ENCODE results near the gene MYO15B.

Gene MYO15B

DNA sequence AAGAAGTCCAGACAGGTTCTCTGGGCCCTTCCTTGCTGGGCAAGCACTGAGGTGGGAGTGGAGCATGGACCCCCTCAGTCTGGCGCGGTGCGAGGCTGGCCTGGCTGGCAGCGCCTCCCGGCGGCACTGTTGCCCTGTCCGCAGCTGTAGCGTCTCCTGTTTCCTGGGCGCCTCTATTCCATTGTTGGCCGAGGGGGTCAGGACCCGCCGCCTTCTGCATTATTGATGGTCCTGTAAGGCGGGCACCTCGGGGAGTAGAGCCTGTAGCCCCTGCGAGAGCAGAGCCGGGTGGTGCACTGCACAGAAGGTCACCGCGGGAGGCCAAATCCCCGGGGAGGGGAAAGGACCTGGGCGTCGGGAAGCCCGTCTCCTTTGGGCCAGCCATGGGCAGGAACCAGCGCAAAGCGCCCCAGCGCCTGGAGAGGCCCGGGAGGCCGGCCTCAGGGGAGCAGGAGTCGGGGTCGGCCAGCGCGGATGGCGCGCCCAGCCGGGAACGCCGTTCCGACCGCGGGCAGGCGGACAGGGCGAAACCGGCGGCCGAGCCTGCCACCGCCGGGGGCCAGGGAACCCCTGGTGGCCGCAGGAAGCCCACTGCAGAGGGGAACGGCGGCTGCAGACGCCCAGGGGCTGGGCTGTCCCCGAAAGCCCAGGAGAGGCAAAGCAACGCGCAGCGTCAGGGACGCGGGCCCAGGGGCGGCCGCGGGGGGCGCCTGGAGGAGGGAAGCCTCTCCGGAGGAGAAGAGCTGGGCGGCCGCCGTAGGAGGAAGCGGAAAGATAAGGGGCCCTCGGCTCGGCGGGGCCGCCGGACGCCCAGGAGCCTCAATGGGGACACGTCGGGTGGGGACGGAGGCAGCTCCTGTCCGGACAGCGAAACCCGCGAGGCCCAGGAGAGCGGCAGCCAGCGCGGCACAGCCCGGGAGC lies at the start of gene MYO15B:
Gene MYO15B (plus strand): TSS at position 126 of the 921 bp plus-strand sequence. CDS start 258 bp downstream, at position 384.
- DNase-seq, result no peak

DNA sequence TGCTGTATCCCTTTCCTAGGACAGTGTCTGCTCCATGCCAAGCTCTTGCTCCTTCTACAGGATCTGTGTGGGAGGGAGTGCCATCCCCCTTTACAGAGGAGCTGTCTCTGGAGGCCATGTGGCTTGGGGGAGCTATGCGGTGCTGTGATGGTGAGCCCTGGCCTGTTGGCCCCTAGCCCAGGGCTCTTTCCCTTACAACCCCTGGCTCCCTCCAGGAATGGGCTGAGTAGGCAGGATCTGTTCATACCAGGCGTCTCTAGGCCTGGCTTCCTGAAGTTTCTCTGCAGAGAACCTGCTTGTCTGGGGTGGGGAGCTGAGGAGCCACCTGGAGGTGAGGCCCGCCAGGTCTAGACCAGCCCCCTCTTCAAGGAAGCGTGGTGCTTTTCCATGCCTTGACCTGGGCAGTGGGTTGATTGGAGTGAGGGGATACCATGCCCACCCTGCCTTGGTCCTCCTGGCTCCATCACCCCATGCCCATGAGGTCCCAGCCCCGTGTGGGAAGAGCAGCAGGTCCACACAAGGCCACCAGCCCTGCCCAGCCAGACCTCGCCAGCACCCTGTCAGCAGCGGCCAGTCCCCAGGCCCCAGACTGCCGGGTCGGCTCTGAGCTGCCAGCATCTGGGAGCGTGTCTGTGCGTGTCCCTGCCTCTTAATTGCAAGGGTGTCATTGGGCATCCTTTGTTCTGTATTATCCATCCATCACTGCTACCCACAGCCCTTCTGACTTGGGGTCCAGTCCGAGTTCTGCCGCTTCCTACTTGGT lies 47.5 kb upstream of the MYO15B start:
- DNase-seq, result no peak

- DNase-seq, result no peak
Observed at GRCh38 chr17:75540923-75541503, 46.6 kb upstream of the MYO15B start.

DNA sequence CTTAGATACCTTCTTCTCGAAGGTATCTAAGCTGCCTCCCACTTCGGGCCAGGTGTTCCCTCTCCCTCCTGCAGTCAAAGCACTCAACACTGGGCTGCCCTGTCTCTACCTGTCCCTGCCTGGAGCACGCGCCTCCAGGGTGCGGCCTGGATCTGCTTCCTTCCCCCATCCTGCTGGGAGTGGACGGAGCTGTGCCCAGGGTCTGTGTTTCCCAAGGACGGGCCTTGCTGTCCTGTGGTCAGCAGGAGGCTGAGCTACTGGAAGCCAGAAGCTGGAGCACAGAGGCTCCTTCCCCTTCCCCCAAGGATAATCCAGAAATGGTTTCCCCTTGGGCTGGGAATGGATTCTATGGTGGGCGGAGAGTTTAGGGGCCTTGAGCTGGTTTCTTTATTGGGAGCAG lies 45.4 kb upstream of the MYO15B start:
- DNase-seq, result no peak

- DNase-seq, result no peak
Observed at GRCh38 chr17:75542728-75543336, 44.8 kb upstream of the MYO15B start.

DNA sequence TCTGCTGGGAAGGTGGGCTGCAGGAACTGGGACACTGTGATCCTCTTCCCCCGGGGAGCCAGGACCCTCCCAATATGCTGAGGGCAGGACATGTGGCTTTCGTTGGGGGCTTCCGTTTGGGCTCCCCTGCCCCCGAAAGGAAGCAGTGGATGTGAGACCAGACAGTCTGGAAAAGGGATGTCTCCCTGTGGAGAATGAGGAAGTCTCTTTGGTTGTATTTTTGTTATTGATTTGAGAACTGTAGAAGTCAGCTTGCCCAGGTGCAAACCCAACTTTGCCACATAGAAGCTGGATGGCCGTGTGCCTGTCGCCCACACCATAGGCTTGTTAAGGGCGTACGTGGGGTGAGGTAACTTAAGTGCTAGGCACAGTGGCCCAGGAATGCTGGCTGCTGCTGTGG lies 43.4 kb upstream of the MYO15B start:
- DNase-seq, result no peak

- no peak for DNase-seq
Observed at GRCh38 chr17:75546181-75546580, 41.4 kb upstream of the MYO15B start.

DNA sequence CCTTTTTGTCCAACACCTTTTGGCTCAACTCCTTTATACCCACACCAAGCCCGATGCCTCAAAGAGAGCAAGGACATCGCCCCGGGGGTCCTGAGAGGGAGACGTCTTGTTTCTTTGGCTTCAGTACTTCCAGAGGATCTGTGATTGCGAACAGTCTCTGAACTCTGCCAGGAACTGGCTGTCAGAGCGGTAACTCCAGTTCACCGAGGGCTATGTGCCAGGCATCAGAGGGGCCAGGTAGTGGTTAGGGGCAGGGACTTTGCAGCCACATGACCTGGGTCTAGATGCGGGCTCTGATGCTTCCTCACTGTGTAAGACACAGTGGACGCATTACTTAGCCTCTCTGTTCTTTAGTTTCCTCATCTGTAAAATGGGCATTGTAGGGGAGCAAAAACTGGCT lies 40.5 kb upstream of the MYO15B start:
- no peak for DNase-seq

GRCh38 chr17:75548813-75549212 lies 38.8 kb upstream of the MYO15B start:
- no peak for DNase-seq

- no peak for DNase-seq
Observed at GRCh38 chr17:75549246-75550138, 38.1 kb upstream of the MYO15B start.

DNA sequence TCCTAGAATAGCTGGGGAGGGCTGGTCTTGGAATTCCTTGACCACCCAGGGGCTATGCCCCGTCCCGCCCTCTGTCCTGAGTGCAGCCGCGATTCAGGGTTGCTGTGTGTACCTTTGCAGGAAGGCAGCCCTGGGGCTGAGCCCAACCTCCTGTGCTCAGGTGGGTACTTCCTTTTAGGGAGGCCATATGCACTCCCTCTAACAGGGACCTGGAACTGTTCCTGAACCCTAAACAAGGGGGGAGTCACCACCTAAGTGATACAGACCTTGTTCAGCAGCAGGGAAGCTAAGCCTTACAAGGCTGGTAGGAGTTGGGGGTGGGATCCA lies 37.5 kb upstream of the MYO15B start:
- DNase-seq, result no peak

DNA sequence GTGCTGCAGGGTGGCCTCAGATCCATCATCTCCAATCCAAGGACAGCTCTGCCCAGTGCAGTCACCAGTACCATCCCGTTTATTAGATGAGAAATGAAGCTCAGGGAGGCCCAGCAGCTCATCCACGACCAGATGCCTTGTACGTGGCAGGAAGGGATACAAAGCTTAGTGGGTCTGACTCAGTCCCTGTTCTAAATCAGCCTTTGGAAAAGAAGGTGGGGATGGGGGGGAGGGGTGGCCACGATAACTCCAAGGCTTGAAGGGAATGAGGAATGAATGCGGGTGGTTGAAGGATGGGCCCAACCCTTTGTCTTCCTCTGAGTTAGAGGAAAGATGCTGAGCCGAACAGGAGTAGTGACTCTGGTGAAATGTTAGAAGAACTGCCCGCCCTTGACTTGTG lies 36.3 kb upstream of the MYO15B start:
- DNase-seq, result no peak

DNA sequence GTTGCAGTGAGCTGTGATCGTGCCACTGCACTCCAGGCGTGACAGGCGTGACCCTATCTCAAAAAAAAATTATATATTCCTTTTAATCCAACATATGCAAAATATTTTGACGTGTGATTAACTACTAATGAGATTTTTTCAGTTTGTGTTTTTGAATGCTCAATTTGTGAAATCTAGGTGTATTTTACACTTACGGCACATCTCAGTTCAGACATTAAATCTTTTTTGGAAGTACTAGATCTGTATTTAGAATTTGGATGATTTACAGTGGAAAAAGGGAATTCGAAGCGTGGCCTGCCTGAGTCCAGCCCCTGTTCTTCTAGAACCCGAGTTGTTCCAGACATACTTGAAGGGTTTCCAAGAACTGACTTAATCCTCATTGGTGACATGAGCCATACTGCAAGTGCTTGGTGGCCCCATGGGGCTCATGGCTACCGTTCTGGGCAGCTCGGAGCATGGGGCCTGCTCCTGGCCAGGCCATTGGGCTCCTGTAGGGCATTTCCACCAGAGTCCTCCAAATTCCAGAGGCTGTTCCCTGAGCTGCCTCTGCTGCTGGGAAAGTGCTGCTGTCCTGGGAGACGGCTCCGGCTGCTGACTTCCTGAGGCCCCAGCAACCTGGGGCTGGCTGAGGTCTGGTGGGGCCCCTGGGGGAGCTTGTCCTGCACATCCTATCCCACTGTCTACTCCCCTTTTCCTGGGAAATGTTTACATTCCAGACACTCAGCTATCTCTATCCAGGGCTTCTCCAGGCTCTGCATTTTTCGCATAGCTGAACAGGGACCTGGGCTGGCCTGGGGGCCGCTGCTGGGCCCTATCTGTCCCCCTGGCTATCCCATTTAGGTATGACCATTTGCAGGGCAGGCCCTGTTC lies 34.9 kb upstream of the MYO15B start:
- no peak for DNase-seq

DNA sequence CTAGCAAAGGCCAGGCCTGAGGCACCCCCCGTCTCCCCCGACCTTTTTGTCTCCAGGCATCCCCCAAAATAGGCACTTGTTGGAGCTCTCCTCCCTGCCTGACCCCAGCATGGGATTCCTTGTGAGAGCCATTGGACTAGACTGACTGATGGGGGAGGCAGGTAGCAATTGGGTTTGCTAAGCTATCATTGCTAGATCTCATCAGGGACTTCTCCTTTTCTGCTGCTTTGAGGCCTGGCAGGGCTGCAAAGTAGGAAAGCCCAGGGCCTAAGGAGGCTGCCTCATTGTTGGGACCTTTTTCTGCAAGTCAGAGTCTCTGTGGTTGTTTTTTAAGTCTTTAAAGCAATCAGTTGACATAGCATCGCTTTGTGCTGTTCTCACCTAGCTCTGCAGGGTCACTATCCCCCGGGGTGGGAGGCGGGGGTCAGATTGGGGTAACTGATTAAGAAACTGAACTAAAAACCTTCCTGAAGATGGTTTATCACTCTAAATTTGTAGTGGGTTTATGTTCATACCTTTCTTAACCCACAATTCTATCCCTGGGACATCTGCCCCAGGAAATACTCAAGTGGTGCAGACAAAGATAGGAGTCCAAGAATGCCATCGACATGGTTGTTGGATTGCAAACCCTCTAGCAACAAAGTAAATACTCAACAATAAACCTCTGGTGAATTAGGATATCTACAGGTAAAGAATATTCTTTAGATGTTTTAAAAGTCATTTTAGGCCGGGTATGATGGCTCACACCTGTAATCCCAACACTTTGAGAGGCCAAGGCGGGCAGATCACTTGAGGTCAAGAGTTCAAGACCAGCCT lies 34.1 kb upstream of the MYO15B start:
- no peak for DNase-seq

DNA sequence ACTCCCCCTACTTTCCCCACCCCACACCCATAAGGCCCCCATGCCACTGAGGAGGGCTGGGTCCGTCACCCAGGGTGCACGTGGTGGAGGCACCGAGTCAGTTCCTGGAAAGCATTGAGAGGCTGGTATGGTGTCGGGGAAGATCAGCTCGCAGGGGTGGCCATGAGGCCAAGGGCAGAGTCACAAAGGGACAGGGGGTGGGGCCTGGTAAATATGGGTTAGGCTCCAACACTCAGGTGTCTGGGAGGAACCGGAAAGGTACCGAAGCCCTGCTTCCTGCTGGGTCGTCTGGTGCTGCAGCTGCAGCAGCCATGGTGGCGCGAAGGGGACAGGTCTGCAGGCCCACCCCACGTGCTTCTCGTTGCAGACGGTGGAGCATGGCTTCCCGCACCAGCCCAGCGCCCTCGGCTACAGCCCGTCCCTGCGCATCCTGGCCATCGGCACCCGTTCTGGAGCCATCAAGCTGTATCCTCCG lies 31.9 kb upstream of the MYO15B start:
- DNase-seq, result no peak

- DNase-seq, result peak; percentile 79
Observed at GRCh38 chr17:75557075-75557851, 30.3 kb upstream of the MYO15B start.

DNA sequence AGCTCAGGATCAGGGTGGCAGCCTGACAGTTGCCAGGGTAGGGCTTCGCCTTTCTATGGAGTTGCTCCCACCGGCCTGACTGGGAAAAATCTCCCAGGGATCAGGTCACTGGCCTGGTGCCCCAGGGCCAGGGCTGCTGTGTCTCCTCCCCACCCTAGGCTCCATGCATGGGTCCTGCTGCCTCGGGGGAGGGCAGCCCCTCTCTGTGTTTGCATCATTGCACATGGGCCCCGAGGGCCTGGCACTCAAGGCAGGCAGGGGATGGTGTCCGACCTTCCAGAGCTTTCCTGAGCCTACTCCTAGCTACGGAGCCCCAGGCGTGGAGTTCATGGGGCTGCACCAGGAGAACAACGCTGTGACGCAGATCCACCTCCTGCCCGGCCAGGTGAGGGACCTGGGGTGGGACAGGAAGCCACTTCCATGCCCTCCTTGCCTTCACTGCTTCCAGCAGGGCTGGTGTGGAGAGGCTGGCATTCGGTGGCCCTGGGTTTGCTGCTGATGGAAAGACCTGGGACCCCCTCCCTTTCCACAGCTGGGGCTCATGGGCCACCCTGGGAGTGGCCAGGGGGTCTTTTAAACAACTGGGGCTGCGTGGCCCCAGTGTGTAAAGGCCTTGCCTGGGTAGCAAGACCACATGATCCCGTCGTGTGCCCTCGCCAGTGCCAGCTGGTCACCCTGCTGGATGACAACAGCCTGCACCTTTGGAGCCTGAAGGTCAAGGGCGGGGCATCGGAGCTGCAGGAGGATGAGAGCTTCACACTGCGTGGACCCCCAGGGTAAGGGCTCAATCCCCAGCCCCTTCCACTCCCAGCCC lies 29.5 kb upstream of the MYO15B start:
- DNase-seq, result no peak

All from DMS 273 treated with DMSO at 0.1 percent for 48 hours (cell line).